Stimulated activated CD8-positive, alpha-beta memory T cell treated with anti-CD3 and anti-CD28 coated beads, Interleukin-15, amount 100 ng/mL, for 4 hours (primary cell): ENCODE data around the gene ATRNL1.

Experiments
- DNase-seq, 2 donors: peaks; one replicate each; pipeline ENCODE4 v3.0.0-alpha.2; 2020; ENCODE audit warnings: low read depth in 2 of 2

ATRNL1 gene

DNA sequence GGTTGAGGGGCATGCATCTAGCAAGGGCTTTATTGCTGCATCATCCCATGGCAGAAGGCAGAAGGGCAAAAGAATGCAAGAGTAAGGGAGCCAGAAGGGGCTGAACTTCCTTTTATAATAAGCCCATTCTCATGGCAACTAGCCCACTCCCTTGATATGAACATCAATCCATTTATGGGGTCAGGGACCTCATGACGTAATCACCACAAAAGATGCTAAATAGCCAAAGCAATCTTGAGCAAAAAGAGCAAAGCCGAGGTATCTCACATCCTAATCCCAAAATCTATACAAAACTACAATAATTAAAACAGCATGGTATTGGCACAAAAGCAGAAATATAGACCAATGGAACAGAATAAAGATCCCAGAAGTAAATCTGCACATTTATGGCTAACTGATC is 499.9 kb downstream of the ATRNL1 start:
- no peak for DNase-seq

DNA sequence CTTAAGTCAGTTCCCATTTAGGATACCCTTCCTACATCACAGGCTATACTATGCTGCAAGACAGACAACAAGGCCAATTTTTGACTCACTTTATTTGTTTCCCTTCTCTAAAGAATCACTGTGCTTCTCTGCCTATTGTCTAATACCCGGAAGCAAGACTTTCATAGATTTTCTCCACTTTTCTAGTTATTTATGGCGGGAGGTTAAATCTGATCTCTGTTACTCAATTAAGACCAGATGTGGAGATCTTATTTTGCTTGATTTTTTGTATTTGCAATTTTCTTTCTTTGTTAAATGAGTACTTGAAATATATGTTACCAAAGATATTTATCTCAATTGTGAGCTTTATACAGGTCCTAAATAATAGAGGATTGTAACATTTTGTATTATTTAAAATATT is 511.5 kb downstream of the ATRNL1 start:
- DNase-seq = no peak

DNA sequence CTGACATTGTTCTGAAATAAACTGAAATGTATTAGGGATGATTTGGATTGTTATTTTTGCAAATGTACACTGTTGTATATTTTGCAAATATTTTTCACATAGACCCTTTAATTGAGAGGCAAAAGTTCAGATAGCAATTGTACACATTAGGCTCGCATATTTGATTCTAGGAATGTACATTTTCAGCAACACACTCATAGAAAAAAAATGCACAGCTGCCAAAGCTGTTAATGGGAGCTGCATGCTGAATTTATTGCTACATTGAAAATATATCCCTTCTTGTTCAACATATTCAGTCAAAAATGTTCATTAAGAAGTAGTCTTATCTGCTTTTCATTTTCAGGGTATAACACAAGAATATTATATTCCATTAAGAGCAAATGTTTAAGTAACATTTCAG is 512.9 kb downstream of the ATRNL1 start:
- DNase-seq = no peak

DNA sequence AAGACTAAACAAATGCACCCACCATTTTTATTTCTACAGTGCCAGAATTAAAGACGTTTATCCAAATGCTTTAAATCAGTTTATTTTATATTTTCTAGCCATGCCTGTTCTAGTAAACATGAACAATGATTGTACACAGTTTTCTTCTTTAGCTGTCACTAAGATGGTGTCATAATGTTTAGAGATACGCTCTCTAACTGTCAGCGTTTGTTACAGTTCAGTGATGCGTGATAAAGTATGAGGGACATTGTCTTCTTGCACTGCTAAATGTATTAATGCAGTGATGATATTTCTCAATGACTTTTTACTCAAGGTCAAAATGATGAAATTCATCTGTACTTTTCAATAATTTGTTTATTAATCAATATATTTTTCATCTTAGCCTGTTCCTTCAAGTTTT is 513.6 kb downstream of the ATRNL1 start:
- no peak for DNase-seq

DNA sequence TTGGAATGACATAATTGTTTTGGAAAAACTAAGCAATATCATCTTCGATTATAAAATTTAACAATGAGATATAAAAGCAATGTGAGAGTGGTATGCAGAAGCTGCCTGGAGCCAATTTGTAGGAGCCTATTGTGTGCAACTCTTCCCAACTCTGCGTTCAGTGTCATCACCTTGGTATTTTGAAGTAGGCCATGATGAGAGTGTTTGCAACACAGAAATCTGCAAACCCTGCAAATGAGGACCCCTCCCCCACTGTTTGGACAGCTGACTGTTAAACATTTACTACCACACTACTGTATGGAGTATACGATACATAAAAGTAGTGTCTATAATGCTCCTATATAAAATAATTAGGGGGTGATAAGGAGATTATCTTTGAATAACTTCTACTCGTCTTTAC is 531.3 kb downstream of the ATRNL1 start:
- no peak for DNase-seq

DNA sequence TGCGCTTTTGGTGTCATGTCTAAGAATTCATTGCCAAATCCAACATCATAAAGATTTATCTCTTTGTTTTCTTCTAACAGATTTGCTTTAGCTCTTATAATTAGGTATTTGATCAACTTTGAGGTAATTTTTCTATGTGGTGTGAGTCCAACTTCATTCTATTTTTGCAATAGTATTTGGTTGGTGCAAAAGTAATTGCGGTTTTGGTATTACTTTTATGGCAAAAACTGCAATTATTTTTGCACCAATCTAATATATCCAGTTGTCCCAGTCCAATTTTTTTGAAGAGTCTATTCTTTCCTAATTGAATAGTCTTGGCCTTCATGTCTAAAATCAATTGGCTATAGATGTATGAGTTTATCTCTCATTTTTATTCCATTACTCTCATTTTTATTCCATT is 535.5 kb downstream of the ATRNL1 start:
- DNase-seq = no peak

DNA sequence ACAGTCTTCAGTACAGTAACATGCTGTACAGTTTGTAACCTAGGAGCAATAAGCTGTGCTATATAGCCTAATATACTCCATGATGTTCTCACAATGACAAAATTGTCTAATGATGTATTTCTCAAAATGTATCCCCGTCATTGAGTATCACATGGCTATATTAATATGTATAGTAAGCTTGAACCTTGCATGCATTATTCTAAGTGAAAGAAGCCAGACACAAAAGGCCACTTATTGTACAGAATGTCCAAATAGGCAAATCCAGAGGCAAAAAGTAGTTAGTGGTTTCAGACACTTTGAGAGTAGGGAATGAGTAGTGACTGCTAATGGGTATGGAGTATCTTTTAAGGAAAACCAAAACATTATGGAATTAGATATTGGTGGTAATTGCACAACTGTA is 545.1 kb downstream of the ATRNL1 start:
- DNase-seq = no peak

DNA sequence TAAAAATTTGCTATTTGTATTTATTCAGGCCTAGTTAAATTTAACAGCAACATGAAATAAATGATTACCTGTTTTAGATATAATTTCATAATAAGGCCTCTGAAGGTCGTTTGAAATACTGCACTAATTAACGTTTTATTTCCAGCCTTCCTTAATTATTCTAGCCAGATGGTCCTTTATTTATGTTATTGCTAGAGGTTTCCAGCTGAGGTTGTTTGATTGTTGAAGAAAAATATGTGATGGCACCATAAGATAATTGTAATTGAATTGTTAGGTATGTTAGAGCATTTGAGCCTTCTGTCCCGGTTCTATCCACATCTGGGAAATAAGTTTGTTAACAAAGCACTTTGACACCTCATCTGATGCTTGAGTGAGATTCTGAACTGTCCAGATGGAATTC is 556.1 kb downstream of the ATRNL1 start:
- no peak for DNase-seq

DNA sequence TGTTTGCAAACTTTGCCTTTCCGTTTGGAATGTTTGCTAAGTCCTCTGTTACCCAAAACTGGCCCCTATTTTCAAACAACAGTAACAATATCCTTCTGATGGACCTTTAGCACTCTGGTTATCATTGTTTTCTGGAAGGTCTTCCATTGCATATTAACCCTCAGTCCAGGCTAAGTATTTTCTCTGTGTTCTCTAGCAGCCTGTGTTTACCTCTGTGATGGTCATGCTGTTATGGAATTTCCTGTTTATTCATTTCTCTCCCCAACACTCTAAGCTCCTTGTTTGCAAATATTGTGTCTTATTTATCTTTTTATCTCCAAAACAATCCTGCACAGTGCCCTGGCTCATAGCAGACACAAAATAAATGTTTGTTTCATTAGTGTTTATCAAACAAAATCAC is 560.3 kb downstream of the ATRNL1 start:
- DNase-seq = no peak

DNA sequence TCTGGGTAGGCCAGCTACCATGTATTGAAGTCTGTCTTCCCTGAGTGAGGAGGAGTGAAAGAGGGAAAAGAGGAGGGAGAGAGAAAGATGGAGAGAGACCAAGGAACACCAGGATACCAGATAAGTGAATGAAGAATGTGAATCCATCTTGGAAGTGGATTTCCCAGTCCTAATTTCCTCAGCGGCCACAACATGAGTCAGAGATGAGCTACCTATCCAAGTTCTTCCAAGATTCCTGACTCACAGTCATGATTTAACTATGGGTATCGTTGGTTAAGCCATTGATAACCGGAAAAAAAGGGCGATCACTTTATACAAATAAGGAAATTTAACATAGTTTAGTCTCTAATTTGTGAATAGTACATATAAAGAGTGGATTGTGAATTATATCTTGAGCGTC is 561.8 kb downstream of the ATRNL1 start:
- no peak for DNase-seq

DNA sequence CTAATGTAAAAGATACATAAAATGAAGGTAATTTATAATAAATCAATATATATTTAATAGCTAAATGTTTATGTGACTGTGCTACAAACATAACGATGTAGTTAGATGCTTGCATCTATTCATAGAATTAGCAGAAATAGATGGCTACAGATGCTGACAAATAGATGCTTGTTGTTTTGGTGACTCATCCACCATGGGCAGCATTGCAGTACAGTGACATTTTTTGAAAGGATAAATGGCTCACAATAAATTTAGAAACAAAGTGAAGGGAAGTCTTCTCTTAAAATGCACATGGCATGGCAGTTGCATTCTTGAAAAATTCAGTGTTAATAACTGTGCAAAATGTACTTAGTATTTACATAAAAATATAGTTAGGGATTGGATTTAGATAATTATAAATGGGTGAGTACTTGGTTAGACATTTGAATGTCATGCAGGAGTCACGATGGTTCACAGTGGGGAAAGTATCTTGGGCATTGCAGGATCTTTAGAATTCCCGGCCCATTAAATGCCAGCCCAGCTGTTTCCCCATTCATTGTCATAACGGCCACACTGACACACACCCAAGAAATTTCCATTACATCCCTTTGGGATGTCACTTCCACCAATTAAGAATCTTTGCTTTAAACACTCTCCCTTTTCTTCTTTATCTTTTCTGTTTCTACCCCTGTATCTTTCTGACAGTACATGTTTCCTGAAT is 564.1 kb downstream of the ATRNL1 start:
- no peak for DNase-seq

DNA sequence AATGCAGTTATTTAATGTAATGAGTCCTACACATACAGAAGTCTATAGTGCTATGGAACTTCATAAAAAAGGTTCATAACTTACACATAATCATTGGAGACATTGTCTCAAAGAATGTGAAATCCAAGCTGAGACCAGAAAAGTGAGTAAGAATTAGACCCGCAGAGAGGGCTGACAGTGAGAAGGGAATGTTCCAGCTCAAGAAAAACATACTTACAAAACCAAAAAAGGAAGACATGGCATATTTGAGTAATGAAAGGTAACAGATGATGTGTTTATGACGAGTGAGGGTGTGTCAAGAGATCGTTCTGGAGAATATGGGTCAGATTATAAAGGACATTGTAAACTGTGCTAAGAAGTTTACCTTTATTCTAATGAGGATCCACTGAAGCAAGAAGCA is 566.5 kb downstream of the ATRNL1 start:
- no peak for DNase-seq

DNA sequence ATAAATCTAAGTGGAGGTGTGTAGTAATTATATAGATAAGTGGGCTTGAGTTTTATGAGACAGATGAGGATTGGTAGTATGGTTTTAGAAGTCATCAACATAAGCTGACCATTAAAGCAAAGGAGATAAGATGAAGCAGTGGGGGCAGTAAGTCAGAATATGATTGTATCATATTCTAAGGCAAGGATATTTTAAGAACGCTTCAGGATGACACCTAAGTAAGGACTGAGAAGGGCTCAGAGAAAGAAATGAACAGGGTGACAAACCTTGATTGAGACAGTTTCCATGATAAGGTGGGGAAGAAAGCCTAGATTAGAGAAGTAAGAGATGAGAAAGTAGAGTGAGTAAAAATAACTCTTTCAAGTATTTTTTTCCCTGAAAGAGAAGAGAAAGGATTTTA is 567.2 kb downstream of the ATRNL1 start:
- DNase-seq = no peak

DNA sequence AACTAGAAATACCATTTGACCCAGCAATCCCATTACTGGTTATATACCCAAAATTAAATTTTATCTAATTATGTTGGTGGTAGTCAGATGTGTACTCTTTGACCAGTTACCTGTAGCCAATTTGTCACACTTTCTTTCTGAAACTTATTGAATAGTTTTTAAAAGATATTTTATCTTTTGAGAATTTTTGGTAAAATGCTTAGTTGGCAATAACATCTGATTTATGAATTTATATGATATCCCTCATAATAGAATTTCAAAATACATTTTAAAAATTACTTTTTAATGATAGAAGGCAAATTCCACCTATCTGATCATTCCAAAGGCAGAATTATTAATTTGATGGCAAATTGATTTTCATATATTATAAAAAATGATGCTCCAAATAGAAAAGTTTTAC is 569.3 kb downstream of the ATRNL1 start:
- no peak for DNase-seq

DNA sequence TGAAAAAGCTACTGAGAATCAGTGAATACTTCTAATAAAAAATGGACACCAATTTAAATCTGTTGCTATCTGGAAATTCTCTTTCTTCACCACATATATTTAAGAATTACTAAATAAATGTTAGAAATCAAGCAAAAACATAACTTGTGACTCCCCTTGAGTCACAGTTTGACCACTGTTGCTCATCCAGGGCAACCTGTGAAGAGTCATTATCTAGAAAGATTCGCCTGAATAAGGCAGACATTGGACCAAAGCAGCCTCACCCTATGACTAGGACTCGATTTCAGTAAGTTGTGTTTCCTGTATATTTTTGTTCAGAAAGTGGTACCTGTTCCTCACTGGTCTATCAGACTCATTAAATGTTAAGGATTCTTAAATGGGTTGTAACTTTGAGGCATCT is 572.4 kb downstream of the ATRNL1 start:
- no peak for DNase-seq

DNA sequence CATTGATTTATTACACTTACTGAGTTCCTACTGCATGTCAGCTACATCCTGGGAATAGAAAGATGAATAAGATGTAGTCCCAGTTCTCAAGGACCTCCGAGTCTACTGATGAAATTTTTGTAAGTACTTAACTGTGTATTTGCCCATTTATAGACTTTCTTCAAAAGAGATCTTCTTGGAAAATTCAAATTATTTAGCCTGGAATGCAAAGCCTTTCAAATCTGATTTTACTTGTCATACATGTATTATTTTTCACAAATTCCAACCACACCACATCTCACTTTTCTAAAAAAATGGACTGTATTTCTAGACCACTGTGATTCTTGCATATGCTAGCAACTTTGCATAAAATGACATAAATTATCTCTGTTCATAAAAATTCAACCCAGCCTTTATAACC is 581.3 kb downstream of the ATRNL1 start:
- DNase-seq = no peak

DNA sequence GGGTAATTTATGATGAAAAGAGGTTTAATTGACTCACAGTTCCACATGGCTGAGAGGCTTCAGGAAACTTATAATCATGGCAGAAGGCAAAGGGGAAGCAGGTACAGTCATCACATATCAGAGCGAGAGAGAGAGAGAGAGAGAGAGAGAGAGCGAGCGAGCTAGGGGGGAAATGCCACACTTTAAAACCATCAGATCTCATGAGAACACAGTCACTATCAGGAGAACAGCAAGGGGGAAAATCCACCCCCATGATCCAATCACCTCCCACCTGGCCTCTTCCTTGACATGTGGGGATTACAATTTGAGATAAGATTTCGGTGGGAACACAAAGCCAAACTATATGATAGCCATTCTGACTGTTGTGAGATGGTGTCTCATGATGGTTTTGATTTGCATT is 603.6 kb downstream of the ATRNL1 start:
- no peak for DNase-seq

DNA sequence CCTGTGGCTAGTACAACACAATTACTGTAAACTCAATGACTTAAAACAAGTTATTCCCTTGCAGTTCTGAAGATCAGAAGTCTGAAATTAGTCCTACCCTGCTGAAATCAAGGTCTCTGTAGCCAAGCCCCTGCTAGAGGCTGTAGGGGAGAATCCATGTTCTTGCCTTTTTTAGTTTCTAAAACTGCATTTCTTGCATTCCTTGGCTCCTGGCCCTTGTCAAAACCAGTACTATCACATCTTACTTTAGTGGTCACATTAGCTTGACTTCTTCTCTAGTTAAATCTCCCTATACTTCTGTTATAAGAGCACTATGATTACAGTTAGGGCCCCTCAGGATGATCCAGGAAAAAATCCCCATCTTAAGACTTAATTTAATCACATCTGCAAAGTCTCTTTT is 612.9 kb downstream of the ATRNL1 start:
- no peak for DNase-seq

DNA sequence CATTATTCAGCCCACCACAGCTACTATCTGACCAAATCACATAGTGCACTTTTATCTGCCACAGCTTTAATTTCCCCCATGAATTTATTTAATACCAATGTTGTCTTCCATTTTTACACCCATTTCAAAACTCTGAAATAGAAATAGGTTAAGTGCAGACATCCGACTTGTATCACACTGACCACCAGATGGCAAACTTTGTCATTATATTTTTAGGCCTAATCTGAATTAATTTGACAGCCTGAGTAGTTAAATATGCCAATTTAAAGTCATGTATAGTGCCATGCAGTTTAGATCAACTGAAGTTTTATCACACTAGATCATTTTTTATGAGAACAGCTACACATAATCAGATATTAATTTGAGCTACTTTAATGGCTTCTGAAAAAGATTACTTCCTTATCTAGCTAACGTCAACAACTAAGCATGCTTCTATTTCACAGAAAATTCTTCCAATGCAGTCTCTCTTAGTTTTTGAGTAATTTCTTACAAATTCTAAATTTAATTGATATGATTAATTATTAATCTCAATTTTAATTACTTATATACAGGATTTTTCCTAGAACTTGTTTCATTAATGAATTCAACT is 613.4 kb downstream of the ATRNL1 start:
- DNase-seq = no peak

DNA sequence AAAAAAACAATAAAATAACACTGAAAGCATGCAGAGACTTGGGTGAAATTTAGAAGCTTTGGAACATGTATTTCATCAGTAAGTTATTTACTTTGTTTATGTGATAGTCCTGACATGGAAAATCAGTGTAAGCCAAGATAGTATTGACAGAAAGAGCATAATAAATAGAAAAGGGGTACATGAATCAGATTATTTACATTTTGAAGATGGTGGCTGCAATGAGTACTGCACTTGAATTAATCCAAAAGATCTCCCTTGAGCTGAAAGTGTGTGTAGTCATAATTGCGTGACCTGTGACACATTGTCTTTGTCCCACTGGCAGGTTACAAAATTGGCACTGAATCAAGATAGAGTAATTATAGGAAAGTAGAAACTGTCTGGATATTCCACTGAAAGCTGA is 617.0 kb downstream of the ATRNL1 start:
- DNase-seq = no peak

DNA sequence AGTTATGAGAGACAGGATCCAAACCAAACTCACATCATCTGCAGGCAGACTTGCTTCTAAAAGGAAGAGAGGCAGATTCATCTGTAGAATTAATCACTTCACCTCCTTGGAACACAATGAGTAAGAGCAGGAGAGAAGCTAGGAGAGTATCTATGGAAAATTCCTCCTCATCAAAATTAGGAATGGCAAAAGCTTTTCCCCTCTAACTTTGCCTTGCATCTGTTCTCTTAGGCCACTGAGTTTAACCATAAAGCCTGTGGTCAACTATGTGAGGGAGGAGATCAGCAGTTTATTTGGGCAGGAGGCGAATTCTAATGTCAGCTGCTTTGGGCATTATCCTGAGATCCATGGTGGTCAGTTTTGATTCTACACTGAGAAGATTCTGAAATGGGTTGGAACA is 618.1 kb downstream of the ATRNL1 start:
- no peak for DNase-seq

DNA sequence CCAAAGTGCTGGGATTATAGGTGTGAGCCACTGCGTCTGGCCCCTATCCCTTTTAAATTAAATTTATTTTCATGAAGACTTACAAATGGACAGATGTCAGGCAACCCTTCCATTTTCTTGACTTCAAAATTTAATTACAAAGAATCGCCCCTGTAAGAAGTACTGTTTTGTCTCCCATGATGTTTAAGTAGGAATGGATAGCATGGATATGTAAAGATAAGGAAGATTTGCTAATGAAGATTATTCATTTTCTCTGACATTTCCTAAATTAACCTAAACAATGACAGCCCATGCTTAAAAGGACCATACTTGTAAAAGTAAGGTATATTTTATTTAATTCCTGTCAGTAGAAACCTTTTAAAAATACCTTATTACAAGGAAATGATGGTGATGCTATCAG is 627.0 kb downstream of the ATRNL1 start:
- DNase-seq = no peak

DNA sequence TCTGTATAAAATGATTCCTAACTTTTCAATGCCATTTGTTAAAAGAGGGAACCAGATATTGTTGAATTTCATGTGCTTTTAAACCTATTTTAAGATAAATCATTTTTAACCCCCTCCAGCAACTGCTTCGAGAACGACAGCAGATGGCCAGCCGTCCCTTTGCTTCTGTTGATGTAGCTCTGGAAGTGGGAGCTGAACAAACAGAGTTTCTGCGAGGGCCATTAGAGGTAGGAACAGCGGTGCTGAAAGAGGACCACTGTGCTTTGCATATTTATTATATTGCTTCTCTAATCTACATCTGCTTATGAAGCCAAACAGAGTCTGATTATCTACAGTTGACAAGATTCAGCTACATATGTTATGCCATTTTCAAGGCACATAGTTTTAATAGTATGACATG is 634.0 kb downstream of the ATRNL1 start:
- no peak for DNase-seq

DNA sequence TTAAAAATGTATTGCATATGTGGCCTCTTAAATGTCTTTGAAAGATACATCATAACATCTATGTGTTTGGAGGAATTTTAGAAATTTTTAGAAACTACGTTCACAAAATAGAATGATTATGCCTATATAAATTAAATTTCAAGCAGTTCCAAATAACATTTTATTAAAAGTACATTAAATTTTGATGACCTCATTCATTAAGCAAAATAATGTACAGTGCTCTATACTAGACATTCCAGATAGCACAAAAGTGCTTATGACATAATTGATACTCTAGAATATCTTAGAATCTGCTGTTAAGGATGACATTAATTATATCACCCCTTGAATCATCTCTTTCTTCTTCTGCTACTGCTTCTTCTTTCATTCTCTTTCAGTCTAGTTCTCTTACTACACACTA is 650.9 kb downstream of the ATRNL1 start:
- DNase-seq = no peak
